NCI-H187 (cell line): ENCODE measurements around the gene FSTL4.

ENCODE experiments used
- DNase-seq, 2 experiments: peaks; one replicate each; lab custom pipeline; 2025; lab: John Stamatoyannopoulos, UW

FSTL4 gene

DNA sequence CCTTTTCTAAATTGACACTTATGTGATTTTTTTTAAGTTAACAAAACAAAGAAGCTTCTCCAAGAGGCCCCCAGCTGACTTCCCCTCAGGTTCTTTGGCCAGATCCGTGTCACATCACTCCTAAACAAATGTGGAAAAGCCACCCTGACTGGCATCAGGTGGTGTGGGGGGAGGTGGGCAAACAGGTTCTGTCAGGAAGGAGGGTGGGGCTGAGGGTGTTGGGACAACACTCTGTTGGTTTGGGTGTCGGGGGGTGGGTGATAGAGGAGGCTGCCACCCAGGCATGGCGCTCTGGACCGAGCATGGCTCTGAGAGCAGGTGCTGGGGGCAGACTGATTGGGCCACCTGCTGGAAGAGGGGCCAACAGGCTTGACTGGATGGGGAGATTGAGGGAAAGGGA is 349.7 kb downstream of the FSTL4 start:
- DNase-seq = no peak

DNA sequence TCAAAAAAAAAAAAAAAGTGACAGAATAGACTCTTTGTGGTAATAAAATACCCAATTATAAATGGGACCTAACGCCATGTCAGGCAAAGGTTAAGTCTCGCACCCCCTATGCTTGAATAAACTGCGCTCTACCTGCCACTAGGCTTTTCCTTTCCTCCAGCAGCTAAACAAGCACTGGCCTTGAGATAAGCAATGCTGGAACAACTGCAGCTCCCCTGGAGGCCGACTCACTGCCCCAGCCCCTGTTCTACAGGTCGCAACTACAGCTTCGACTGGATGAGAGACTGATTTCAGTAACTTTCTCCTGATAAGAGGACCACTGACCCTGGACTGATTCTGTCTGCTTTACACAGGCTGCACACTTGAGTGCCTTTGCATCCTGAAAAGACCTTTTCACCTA is 350.3 kb downstream of the FSTL4 start:
- no peak for DNase-seq

DNA sequence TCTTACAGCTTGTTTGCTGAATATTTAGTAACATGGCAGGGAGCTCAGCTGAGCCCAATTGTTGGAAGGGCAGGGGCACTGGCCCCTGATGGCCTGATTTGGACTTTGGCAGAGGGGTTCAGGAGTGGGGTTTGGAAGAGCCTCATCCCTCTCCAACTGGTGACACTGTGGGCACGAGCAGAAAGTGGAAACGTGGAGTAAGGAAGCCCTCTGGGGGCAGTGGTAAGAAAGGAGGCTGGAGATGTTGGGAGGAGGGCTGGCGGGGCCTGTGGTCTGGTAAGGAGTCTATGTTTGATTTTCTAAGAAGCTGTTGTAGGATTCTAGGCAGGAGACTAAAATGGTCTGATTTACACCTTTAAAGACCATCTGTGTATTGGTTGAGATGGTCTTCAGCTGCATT is 351.6 kb downstream of the FSTL4 start:
- DNase-seq = no peak

DNA sequence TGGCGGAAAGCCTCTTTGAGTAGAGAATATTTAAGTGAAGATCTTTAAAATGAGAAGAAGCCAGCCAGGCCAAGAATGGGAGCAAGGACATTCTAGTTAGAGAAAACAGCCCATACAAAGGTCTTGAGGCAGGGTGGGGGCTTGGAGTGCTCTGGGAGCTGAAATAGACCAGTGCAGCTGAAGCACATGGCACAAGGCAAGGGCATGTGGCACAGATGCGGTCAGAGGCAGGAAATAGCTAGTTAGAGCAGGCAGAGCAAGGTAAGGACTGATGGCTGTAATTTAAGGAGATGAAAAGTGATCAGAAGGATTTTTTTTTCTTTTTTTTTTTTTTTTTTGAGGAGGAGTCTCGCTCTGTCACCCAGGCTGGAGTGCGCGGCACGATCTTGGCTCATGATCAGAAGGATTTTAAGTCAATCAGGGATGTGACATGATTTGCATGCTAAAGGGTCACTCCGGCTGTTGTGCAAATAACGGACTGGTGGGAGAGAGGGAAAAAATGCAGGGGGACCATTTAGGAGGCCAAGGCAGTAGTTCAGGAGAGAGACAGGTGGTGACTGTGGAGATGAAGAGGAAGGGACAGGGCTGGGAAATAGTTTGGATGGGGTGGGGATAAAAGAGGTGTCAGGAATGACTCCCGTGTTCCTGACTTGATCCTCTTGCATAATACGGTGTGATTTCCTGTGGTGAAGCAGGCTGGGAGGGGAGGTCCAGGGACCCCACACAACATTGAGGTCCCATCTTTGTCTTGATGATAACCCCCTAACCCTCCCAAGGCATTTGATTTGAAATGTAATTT is 352.9 kb downstream of the FSTL4 start:
- DNase-seq = no peak

DNA sequence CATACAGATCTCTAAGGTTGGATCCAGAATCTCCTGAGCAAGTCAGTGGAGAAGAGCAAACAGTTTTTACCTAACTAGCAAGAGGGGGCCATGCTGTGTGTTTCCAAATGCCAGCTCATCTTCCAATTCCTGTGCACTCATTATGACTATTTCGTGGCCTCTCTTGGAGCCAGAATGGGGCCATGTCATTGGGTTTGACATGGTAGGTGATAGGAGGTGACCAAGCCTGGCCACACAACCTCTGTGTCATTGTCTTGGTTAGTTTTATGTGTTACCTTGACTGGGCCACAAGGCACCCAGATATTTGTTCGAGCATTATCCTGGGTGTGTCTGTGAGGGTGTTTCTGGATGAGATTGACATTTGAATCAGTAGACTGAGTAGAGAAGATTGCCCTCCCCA is 354.4 kb downstream of the FSTL4 start:
- no peak for DNase-seq

DNA sequence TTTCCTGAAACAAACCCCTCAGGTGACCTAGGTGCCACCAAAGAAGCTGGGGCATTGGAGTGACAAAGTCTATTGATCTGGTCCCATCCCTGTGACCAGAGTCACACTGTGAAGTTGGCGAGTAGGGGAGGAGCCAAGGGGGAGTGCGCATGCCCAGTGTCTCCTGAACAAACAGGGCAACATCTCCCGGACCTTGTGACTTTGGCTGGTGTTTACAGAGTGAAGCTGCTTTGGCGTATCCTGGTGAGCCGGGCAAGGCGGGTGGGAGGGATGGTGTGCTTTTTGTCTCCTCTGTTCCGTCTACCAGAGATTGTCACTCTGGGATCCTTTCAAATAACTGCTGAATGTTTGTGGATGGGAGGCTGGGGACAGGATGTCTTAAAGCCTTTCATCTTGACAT is 356.1 kb downstream of the FSTL4 start:
- DNase-seq = no peak

DNA sequence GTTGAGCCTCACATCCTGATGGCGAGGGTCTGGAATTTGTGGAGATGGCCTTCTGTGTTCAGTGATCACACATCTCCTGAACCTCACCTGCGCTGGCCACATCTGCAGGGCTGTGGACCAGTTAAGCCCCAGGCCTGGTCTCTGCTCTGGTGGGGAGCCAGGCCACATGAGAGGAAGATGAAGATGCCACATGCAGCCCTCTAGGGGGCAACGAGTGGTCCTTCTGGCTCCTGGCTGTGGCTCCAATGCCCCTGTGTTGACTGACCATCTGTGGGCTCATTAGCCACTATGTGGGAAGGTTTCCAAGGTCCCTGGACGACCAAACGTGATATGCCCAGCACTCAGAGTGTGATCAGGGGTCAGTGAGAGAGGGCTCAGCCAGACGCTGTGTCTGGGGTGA is 357.5 kb downstream of the FSTL4 start:
- DNase-seq = no peak

DNA sequence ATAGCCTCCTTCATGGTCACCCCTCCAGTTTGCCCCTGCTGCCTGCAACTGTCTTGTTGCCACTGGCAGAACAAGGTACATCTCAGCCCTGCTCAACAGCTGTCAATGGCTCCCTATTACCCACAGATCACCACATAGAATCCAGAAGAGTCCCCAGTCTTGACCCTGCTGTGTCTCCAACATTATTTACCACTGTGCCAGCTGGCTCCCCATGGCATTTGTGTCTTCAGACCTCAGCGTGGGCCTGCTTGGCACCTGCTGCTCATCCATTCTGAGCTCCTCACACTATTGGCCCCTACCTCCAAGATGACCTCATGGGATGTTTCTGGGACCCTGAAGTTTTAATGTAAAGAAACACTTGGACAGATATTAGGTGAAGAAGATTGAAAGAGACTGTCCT is 358.7 kb downstream of the FSTL4 start:
- no peak for DNase-seq

DNA sequence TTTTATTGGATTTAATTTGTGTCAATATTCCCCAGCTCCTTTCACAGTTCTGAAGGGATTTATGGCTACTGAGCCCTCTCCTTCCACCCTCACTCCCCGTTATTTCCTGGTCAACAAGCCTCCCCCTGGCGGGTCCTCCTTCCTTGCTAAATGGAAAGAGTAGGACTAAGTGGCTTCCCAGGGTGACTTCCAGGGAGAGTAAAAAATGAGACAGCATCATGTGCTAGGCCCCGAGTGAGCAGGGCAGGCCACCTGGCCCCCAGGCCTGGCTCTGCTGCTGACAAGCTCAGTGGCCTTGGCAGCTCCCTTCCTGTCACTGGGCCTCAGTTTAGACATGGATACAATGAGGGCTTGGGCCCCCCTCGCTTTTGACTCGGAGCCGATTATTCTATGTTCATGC is 359.3 kb downstream of the FSTL4 start:
- DNase-seq = no peak

DNA sequence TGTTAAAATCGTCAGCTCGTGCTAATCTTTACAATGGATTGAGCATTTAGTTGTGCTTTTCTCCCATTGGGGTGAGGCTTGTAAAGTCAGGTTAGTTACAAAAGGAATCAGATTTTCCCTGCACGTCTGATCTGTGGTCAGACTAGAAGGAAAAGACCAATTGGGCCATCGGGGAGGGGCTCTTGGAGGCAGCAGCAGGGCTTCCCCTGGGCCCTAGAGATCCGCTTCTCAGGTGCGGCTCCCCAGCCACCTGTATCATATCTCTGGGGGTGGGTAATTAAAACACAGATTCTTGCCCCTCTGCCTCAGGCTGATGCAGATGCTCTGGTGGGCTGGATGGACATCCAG is 360.2 kb downstream of the FSTL4 start:
- DNase-seq = no peak

DNA sequence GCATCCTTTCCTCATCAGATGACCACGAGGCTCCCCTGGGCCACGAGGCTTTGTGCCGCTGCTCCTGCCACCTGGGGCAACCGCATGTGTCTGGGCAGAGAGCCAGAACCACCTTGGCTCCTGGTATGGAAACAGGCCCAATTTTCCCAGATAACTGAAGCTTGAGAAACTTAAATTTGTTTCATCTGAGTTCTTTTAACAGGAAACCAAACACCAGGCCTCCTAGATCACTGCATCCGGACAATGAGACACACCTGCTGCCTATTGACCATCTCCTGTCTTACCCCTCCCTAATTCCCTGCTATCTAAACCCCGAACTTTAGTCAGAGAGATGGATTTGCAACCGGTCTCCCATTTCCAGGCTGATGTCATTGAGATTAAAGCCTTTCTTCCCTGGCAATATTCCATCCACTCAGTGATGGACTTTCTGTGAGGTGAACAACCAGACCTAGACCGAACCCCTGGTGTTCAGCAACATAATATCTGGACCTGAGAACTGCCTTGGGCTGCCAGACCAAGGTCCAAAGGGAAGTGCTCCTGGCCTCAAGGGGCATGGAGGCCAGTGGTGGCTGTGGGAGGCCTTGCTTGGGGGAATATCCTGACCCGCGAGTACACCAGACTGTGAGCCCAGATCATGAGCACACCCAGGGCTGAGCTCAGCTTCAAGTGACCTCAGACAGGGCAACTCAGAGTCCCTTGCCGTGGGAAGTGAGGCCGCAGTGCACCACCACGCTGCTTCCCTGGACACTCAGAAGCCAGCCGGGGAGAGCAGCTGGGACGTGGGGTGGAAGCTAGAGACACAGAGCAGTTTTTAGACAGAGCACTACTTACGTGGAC is 360.8 kb downstream of the FSTL4 start:
- no peak for DNase-seq

DNA sequence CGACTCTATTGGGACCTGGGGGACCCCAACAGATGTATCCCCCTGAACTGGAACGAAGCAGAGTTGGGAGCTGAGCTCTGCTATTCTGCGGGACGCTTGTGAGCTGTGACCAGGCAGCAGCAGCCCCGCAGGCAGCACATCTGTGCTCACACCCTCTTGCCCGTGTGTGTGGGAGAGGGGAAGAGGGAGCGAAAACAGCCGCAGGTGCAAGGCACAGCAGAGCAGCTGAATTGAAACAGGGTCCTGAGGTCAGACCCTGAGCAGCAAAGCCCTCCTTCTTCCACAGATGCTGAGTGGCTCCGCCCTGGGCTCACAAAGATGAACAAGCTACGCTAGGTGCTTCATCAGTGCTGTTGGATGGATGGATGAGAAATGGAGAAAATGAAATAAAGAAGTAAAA is 361.8 kb downstream of the FSTL4 start:
- no peak for DNase-seq

DNA sequence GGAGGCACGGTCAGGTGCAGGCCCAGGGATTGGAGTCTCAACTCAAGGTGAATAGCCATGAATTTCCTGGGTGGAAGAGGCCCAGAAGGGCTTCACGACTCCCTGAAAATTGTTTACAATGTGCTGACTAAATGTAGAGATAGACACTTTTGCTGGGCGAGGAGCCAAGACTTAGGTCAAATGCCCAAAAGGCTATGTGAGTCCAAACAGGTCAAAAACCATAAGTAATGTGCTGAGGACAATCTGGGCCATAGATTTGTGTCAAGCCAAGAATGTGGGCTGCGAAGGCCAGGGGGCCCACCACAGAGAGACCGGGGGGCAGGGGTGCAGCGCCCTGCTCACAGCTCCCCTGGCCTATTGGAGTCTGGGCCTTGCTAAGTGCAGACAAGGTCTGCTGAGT is 362.7 kb downstream of the FSTL4 start:
- DNase-seq = no peak

DNA sequence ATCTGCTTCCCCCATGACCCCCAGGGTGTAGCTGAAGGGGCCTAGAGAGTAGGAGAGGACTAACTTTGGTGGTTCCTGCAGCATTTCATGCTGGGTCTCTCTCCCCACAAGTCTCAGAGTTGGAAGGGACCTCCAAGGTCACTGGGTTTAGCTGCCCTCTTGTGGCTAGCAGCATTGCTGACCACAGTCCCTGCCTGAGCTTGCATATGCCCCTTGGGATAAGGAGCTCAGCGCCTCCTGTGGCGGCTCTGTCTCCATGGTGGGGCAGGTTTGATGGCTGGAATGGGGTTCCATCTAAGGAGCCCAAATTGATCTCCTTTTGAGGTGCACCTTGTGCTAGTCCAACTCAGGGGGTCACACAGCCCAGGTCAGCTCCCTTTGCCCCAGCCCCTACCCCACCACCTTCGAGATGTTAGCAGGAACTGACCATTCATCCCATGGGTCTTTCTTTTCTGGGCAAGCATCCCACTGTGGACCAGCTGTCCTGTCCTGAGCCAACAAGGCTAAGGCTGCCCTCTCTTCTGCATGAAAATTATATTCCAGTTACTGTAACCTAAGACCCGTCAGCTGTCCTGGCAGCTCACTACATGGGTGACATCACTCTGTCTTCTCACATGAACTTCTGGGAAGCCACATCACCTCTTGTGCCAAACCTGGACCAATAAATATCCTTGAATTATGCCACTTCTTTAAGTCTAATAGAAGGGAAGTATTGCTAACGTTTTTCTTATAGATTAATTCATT is 364.3 kb downstream of the FSTL4 start:
- DNase-seq = no peak

DNA sequence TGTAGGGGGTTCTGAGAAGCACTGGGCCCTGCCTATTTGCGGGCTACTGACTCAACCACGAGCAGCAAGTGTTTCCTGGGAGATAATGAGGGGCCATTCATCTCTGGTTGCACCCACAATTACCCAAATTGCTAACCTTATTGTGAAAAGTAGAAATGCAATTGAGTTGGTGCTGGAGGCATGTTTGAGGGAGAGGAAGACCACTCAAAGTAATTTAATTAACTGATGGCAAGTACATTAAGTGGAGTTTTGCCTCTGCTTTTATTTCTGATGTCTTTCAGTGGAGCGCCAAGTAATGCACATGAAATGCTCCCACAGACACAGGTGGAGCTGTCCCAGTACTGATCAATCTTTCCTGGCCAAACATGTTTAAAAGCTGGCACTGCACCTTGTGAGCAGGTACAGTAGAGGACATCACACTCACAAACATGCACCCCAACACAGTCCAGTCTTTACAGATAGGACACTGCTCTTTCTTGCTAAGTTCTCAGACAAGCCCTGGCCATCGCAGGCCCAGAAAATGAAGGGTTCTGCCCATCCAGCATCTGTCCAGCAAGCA is 365.1 kb downstream of the FSTL4 start:
- no peak for DNase-seq

DNA sequence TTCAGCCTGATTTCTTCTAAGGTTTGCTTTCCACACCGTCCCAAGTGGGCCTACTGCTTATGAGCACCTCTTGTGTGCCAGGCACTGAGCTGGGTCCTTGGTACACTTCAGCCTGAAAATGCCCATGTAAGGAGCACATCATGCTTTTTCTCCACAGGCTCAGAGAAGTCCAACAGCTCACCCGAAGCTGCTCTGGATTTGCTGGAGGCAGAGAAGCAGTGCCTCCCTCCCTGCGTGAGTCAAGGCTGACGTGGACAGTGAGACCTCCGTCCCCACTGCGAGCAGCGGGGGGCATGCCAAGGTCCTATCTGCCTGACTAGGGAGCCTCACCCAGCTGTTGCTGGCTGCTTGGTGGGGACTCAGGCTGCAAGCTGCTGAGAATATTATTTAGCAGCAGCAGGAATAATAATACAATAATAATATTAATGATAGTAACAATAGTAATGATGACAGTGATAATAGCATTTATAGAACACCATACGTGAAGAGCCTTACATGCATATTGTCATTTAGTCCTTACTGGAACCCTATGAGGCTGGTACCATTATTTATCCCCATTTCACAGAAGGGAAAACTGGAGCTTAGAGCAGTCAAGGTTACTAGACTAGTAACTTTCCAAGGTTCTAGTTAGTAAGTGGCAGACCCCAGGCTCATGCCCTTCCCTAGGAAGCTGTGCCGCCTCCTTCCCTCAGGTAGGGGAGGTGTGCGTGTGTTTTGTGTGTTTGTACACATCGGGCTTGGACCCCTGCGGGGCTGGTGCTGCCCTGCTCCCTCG is 365.8 kb downstream of the FSTL4 start:
- no peak for DNase-seq

DNA sequence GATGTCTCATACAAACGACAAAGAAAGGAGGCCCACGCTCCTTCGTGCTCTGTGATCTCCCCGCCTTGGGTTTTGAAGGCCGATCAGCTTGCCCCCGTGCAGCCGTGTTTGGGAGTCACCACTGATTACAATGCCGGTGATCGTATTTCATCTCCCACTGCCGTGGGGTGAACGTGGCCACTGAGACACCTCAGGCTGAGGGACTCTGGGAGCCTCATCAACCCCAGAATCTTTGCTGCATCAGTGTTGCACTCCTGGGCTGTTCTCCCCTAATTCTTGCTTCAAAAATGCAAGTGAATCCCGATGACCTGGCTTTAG is 366.3 kb downstream of the FSTL4 start:
- no peak for DNase-seq

DNA sequence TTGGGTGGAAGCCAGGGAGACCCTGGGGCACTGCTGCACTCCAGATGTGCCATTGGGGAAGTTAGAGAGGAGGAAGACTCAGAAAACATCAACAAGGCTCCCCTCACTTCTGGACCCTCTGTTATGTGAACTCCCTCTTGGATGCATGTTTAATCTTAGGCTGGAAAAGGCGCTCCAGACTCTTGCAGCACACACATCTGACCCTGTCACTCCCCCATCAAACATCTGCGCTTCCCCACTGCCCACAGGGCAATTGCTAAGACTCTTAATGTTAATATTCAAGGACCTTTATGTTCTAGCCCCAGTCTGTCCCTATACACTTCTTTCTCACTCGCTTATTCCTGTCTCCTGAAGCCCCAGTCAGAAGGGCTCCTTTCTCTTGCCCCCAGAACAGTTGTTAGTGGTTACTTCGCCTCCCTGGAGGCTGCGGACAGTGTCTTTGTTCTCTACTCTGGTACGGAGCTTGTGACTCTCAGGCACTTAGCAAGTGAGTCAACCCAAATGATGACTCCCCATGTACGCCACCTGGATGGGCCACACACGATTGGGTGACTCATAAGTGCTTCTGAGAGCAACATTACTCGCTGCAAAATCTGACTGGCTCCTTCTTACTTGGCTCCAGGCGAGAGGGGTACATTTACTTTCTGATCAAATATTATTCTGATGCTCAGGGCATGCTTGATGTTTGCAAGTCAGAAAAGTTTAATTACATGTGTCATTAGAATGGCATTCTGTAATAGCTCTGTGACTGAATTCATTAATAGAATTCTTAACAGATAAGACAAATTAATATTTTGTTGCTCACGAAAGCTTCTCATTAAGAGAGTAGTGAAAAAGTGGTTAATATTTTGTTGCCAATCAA is 366.9 kb downstream of the FSTL4 start:
- DNase-seq = no peak

DNA sequence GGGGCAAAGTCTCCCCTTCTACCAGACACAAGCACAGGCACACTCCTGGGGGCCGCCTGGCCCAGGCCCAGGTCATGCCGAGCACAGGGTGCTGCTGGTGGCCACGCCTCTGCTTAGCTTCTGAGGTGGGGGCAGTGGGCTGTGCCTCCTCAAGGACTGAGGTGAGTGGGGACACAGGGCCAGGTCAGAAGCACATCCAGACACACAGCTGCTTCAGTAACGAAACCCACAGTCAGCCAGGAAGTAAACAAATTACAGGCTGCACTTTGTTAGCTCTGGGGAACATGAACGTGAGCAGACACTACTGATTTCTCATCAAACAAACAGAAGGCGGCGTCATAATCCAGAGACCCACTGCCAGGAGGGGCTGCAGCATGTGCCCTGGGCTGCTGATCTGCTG is 368.1 kb downstream of the FSTL4 start:
- DNase-seq = no peak

DNA sequence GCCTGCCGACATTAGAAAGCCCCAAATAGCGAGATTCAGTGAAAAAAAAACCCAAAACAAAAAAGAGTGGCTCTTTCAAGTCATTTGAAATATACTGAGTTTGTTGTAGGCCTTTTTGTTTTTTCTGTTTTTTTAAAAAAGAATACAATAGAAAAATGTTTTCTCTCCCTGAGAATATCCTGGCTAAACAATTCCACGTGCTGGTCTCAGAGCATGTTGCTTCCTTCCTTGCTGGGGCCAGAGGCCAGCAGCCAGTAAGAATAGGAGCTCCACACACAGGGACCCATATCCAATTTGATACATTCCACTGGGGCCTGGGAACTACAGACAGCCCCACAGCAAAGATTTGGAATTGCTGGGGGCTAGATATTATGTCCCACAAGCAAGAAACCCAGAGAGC is 369.1 kb downstream of the FSTL4 start:
- no peak for DNase-seq

DNA sequence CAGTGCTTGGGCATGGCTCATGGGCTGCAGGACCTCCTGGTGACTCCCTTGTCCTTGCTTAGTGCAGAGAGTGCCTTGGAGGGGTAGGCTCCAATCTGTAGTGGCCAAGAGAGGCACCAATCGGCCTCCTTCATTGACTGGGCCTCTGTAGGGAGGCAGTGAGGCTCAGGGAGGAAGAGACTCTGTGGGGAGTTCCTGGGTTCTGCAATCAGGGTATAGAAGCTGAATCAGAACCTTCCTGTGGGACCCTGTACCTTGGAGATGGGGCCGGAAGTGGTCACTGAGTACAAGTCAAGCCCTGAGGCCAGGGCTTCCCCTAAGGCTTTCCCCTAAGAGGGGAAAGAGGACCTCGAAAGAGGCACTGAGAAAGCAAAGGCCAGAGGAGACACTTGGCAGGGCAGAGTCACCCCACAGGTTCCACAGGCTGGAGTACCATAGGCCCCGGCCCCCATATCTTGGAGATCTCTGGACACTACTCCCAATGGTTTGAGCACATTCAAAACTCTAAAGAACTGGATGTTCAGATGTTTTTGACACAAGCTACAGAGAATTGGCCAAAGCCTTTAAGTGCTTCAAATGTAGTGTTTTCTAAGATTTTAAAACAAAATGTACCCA is 370.0 kb downstream of the FSTL4 start:
- DNase-seq = no peak
